HG03280 (cell line): Measurements from ENCODE around the gene EMX2.
"Not testable (repeated sequence)": the region's sequence is repeated elsewhere in the genome, so short reads cannot be mapped to it uniquely, and the experiment has no call there.

Experiments
- ATAC-seq: cut with Tn5 transposase; IDR thresholded peaks from one replicate; pipeline ENCODE4 v1.9.1; 2021; ENCODE audit warnings: mild to moderate bottlenecking, moderate library complexity; ENCODE audit not compliant: unreplicated experiment

The EMX2 gene

GRCh38 chr10:117555017-117555416, 12.5 kb downstream of the EMX2 start:
- ATAC-seq = no peak

GRCh38 chr10:117555863-117556262, 13.3 kb downstream of the EMX2 start:
- ATAC-seq = no peak

- ATAC-seq = no peak
Observed at GRCh38 chr10:117556356-117556755, 13.8 kb downstream of the EMX2 start.

- no peak for ATAC-seq
Observed at GRCh38 chr10:117559712-117560111, 17.2 kb downstream of the EMX2 start.

GRCh38 chr10:117560942-117561341, 18.4 kb downstream of the EMX2 start:
- ATAC-seq = no peak

- no peak for ATAC-seq
Observed at GRCh38 chr10:117562220-117562619, 19.7 kb downstream of the EMX2 start.

GRCh38 chr10:117562896-117563737, 20.6 kb downstream of the EMX2 start:
- no peak for ATAC-seq

- no peak for ATAC-seq
Observed at GRCh38 chr10:117563780-117564179, 21.2 kb downstream of the EMX2 start.

GRCh38 chr10:117565068-117565467, 22.5 kb downstream of the EMX2 start:
- no peak for ATAC-seq

GRCh38 chr10:117568334-117568733, 25.8 kb downstream of the EMX2 start:
- ATAC-seq = no peak

- no peak for ATAC-seq
Observed at GRCh38 chr10:117569610-117570390, 27.3 kb downstream of the EMX2 start.

GRCh38 chr10:117570880-117571279, 28.3 kb downstream of the EMX2 start:
- no peak for ATAC-seq

- no peak for ATAC-seq
Observed at GRCh38 chr10:117574498-117575146, 32.1 kb downstream of the EMX2 start.

- no peak for ATAC-seq
Observed at GRCh38 chr10:117578490-117578889, 35.9 kb downstream of the EMX2 start.

- ATAC-seq = no peak
Observed at GRCh38 chr10:117578999-117579590, 36.5 kb downstream of the EMX2 start.

GRCh38 chr10:117581961-117582360, 39.4 kb downstream of the EMX2 start:
- no peak for ATAC-seq

- not testable (repeated sequence) for ATAC-seq
Observed at GRCh38 chr10:117584831-117585230, 42.3 kb downstream of the EMX2 start.

- no peak for ATAC-seq
Observed at GRCh38 chr10:117587036-117587435, 44.5 kb downstream of the EMX2 start.

- no peak for ATAC-seq
Observed at GRCh38 chr10:117590101-117590875, 47.7 kb downstream of the EMX2 start.

- ATAC-seq = no peak
Observed at GRCh38 chr10:117591043-117591442, 48.5 kb downstream of the EMX2 start.
